Skeletal muscle cell (primary cell): ENCODE measurements around the gene ETV6.

Experiments used
- DNase-seq: peaks from one replicate; pipeline ENCODE4 v3.0.0-alpha.2; 2010; ENCODE audit warnings: low read depth
- H3K4me3 ChIP-seq: 2 replicates; pipeline ENCODE4 v1.5.1; 2011; ENCODE audit warnings: low read depth, mild to moderate bottlenecking, control low read depth, low read length, moderate library complexity

ETV6 gene

DNA sequence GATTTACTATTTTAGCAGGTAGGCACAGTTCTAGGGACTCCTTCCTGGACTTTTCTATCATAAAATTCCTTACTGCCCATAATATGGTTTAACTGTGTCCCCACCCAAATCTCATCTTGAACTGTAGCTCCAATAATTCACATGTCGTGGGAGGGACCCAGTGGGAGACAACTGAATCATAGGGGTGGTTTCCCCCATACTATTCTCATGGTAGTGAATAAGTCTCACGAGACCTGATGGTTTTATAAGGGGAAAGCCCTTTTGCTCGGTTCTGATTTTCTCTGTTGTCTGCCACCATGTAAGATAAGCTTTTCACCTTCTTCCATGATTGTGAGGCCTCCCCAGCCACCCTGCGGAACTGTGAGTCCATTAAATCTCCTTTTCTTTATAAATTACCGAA lies 10.0 kb upstream of the ETV6 start:
- no peak for DNase-seq
- no peak overlapping the region for H3K4me3 ChIP-seq

- no peak for DNase-seq
- H3K4me3 ChIP-seq, result no peak overlapping the region
These were observed 8.0 kb upstream of the ETV6 start for GRCh38 chr12:11641522-11641921.

- DNase-seq, result no peak
- H3K4me3 ChIP-seq, result no peak overlapping the region
These were observed 6.7 kb upstream of the ETV6 start for GRCh38 chr12:11642785-11643184.

DNA sequence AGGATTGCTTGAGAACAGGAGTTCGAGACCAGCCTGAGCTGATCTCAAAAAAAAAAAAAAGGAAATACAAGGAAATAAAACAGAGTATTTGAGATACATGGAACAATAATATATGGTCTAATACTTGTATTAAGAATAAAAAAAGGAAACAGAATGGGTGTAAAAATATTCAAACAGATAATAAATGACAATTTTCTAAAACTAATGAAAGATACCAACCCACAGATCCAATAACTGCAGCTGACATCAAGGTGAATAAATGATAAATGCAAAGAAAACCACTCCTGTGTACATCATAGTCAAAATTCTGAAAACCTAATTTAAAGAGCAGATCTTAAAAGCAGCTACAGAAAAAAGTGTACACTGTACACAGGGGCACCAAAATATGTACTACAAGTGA lies 4.1 kb upstream of the ETV6 start:
- no peak overlapping the region for H3K4me3 ChIP-seq
- no peak for DNase-seq

- DNase-seq, result peak; percentile 62
- H3K4me3 ChIP-seq, result peak overlapping the region; percentile 64
These were observed 711 bp upstream of the ETV6 start for GRCh38 chr12:11648514-11649412.

GRCh38 chr12:11650286-11651281 lies 1.1 kb downstream of the ETV6 start:
- DNase-seq, result no peak
- H3K4me3 ChIP-seq, result peak overlapping the region; percentile 76

DNA sequence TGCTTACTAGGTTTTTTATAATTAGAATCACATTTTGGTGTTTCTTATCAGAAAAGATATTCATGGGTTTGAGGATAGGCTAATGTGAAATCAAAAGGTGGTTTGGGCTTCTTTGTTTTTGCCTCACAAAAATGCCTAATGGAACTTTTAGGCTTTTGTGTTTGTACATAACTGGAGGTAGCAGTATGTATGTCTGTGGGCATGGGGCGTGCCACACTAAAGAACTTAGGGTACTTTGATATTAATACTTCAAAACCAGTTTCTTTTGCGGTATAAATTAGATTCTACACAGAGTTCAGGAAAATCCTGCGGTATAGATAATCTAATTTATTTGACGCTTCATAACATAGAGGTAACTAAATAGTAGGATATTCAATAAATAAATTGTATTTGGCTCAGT lies 1.9 kb downstream of the ETV6 start:
- DNase-seq, result no peak
- peak overlapping the region; percentile 76 for H3K4me3 ChIP-seq

- peak overlapping the region; percentile 76 for H3K4me3 ChIP-seq
- DNase-seq, result no peak
These were observed 2.3 kb downstream of the ETV6 start for GRCh38 chr12:11651785-11652184.

DNA sequence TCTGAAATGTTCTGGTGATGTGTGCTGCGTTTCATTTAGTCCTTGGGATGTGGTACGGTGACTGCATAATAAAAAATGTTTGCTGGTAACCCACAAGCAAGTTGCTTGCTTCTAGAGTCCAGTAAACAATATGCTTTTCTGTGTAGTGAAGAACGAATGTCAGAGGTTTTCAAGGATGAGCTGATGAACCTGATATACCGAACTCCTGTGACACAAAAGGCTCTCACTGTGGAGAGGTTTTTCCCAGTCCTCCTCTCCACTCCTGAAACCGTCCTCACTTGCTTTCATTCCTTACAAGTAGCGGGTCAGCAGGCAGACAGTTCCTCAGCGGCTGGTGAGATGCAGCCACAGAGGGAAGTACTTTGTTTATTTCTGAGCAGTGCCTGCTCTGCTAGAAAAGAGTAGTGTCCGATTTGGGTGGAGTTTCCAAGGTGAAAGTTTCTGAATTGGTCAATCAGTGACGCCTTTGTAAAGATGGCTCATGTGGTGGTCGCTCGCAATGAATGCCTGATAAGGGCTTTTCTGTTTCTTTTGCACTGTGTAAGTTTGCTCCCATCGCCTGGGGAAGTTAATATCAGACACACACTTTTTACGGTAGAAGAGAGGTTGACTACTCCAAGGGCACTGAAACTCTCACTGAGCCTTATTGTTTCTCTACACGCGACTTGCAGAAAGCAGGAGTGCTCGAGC lies 3.0 kb downstream of the ETV6 start:
- peak overlapping the region; percentile 76 for H3K4me3 ChIP-seq
- no peak for DNase-seq

DNA sequence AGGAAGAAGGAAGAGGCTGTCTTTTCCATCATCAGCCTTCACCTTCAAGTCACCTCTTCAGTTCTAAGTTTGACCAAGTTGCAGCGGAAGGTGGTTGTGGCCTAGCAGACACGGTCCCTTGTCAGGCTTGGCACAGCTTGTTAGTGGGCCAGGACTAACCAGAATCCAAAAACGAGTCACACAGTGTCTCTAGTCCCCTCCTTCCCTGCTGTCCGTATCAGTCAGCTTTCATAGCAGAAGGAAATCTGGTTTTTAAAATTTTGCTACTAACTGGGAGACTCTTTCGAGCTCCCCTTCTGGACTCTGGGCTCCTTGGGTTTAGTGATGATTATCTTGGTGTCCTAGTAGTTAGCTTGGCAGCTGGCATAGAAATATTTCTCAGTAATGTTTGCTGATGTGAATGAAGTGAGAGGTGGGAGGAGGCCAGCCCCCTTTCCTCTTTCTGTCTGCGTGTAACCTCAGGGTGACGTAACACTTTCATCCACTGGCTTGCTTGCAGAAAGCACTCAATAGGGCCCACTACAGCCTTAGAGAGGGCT lies 3.8 kb downstream of the ETV6 start:
- H3K4me3 ChIP-seq, result peak overlapping the region; percentile 76
- DNase-seq, result no peak

GRCh38 chr12:11654338-11654737 lies 4.9 kb downstream of the ETV6 start:
- no peak overlapping the region for H3K4me3 ChIP-seq
- no peak for DNase-seq

- DNase-seq, result no peak
- no peak overlapping the region for H3K4me3 ChIP-seq
These were observed 5.3 kb downstream of the ETV6 start for GRCh38 chr12:11654802-11655201.

DNA sequence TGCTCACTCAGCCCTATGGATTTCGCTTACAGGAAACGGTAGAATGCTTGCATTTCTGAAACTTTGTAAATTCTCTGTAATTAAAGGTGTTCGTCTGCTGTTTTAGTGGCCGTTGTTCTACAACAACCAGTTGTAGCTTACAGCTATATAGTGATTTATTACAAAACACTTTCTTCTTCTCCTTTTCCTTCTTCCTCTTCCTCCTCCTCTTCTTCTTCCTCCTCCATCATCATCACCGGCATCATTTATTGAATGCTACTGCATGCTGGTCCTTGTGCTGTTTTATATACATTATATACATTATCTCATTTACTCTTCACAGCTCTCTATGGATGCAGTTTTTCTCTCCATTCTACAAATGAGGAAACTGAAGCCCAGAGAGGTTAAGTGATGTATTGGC lies 6.4 kb downstream of the ETV6 start:
- H3K4me3 ChIP-seq, result no peak overlapping the region
- no peak for DNase-seq

DNA sequence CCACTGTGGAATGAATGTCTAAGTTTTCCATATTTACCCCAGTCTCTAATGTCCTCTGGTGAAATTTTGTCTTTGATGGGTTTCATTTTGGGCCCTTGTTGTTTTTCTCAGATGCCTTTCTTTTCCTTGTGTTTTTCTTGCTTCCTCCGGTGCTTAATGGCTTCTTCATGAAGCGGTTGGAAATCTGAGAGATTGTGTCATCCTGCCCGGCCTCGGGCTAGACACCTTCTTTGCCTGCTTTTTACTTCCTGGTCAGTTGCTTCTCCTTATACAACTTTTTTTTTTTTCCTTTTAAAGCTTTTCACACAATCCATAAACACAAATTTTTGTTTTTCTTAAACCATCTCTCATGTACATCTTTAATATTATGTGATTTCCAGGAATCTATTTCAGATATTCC lies 7.1 kb downstream of the ETV6 start:
- no peak for DNase-seq
- H3K4me3 ChIP-seq, result no peak overlapping the region

GRCh38 chr12:11657511-11657910 lies 8.0 kb downstream of the ETV6 start:
- no peak for DNase-seq
- no peak overlapping the region for H3K4me3 ChIP-seq

GRCh38 chr12:11658791-11659190 lies 9.3 kb downstream of the ETV6 start:
- peak; percentile 51 for DNase-seq
- no peak overlapping the region for H3K4me3 ChIP-seq

GRCh38 chr12:11660624-11661023 lies 11.2 kb downstream of the ETV6 start:
- no peak for DNase-seq
- H3K4me3 ChIP-seq, result no peak overlapping the region

DNA sequence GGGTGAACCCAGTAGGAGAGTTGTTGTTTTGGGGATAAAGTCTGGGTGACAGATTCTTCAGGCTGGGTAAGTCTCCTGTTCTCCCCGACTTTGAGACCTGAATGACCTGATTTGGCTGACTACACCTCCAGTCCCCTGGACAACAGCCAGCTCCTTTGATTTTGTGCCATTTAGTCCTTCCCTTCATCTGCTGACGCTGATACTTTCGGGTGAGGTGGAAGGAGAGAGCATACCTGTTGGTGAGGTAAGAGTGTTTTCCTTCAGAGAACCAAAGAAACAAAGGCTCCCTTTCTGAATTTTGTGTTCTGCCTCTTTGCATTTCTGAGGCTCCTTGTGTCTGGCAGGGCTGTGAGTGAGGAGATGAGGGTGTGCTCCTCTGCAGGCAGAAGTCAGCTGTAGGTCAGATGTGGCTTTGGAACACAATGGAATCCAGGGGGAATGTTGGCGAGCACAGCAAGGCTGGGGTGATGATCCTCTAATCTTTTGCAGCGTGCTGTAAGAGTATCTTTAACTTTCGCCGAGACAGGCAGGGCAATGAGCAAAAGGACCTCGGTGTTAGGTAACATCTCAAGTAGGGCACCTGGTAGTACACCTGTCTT lies 12.1 kb downstream of the ETV6 start:
- no peak overlapping the region for H3K4me3 ChIP-seq
- no peak for DNase-seq

- DNase-seq, result no peak
- no peak overlapping the region for H3K4me3 ChIP-seq
These were observed 12.9 kb downstream of the ETV6 start for GRCh38 chr12:11662369-11662768.
